HepG2 (cell line): ENCODE data around the gene MYH9. TPM values are rescaled to one million over a fixed set of nuclear protein-coding genes. Genes with fewer than 3 reads are reported as not detected.

Experiments
- AHR ChIP-seq: IDR thresholded peaks from 2 replicates; pipeline ENCODE4 v1.6.1; 2018; ENCODE audit warnings: missing genetic modification reagents, missing compliant biosample characterization
- CREB1 ChIP-seq, 2 experiments: fragments of 450-650 bp in 1 of 2; IDR thresholded peaks; 2 replicates each; pipeline ENCODE4 v1.6.1; 2016 to 2017; ENCODE audit warnings: control low read depth in 1 of 2, mild to moderate bottlenecking in 1 of 2, missing compliant biosample characterization in 1 of 2, missing genetic modification characterization in 1 of 2
- ERF ChIP-seq: IDR thresholded peaks from 2 replicates; pipeline ENCODE4 v1.6.1; 2018; ENCODE audit warnings: missing biosample characterization, missing genetic modification reagents
- HOXA3 ChIP-seq: sonication (generic); formaldehyde crosslinking; IDR thresholded peaks from 2 replicates; pipeline ENCODE4 v1.5.0; 2020; ENCODE audit warnings: missing genetic modification reagents
- MAZ ChIP-seq, 2 experiments: sonication (generic) in 1 of 2; formaldehyde crosslinking in 1 of 2; IDR thresholded peaks; 2 replicates each; pipeline versions ENCODE4 v1.5.0 to v1.6.1; 2012 to 2020; ENCODE audit warnings: low read depth in 2 of 2, mild to moderate bottlenecking in 2 of 2, borderline replicate concordance in 1 of 2, improper control_type of control experiment in 1 of 2, low read length in 1 of 2, missing genetic modification reagents in 1 of 2, moderate library complexity in 1 of 2
- RCOR2 ChIP-seq: IDR thresholded peaks from 2 replicates; pipeline ENCODE4 v1.6.1; 2016; ENCODE audit warnings: missing biosample characterization, missing genetic modification reagents
- SIX1 ChIP-seq: sonication (generic); formaldehyde crosslinking; IDR thresholded peaks from 2 replicates; pipeline ENCODE4 v1.4.0; 2020; ENCODE audit warnings: missing genetic modification reagents, borderline replicate concordance
- SOX5 ChIP-seq: IDR thresholded peaks from 2 replicates; pipeline ENCODE4 v1.6.1; 2016; ENCODE audit warnings: borderline replicate concordance
- SPEN ChIP-seq: sonication (generic); formaldehyde crosslinking; IDR thresholded peaks from 2 replicates; pipeline ENCODE4 v1.5.1; 2020; ENCODE audit warnings: low read depth, mild to moderate bottlenecking, missing genetic modification reagents
- ZBTB7B ChIP-seq: sonication (generic); formaldehyde crosslinking; IDR thresholded peaks from 2 replicates; pipeline ENCODE4 v1.4.0; 2020; ENCODE audit warnings: missing genetic modification reagents
- ZNF614 ChIP-seq: IDR thresholded peaks from 2 replicates; pipeline ENCODE4 v1.6.1; 2018; ENCODE audit warnings: missing biosample characterization, missing genetic modification reagents, inconsistent platforms, borderline replicate concordance
- ZNF788 ChIP-seq: sonication (generic); formaldehyde crosslinking; IDR thresholded peaks from 2 replicates; pipeline ENCODE4 v1.5.0; 2020; ENCODE audit warnings: mild to moderate bottlenecking, missing genetic modification reagents, borderline replicate concordance
- ZNF891 ChIP-seq: sonication (generic); formaldehyde crosslinking; IDR thresholded peaks from 2 replicates; pipeline ENCODE4 v1.5.0; 2020; ENCODE audit warnings: mild to moderate bottlenecking, missing genetic modification reagents
- ZSCAN20 ChIP-seq: sonication (generic); formaldehyde crosslinking; IDR thresholded peaks from 2 replicates; pipeline ENCODE4 v1.4.0; 2020; ENCODE audit warnings: missing genetic modification reagents, mild to moderate bottlenecking, borderline replicate concordance
- polyA plus RNA-seq, 8 experiments: library from polyadenylated mRNA; depleted of rRNA in 3 of 8; stranded (reverse) in 7 of 8; unstranded in 1 of 8; fragments of >200 nt; fragmentation: Illumina TruSeq in 4 of 8; extraction: Trizol in 4 of 8; gene quantifications; 2 replicates each; pipeline versions ENCODE4 v1.2.1 to v1.2.3, GENCODE V29; 2011 to 2016; ENCODE audit warnings: low read depth in 4 of 8, missing spikeins in 1 of 8, mixed read lengths in 1 of 8; ENCODE audit not compliant: insufficient read depth in 1 of 8
- total RNA-seq, 5 experiments: library from RNA; depleted of rRNA; stranded (reverse); fragments of >200 nt; fragmentation: Illumina TruSeq; extraction: Trizol; gene quantifications; 2 replicates each; pipeline ENCODE4 v1.2.3, GENCODE V29; 2016; ENCODE audit warnings: low read depth in 1 of 5
- TF ChIP-seq, protein P1 (sequence below): IDR thresholded peaks from 2 replicates; pipeline ENCODE4 v1.4.0; 2020; ENCODE audit warnings: mild to moderate bottlenecking, missing genetic modification reagents
- TF ChIP-seq, protein P2 (sequence below): sonication (generic); formaldehyde crosslinking; IDR thresholded peaks from 2 replicates; pipeline ENCODE4 v1.5.0; 2020; ENCODE audit warnings: mild to moderate bottlenecking, low read depth, missing genetic modification reagents, borderline replicate concordance
- TF ChIP-seq, protein P3 (sequence below): IDR thresholded peaks from 2 replicates; pipeline ENCODE4 v1.6.1; 2016; ENCODE audit warnings: mild to moderate bottlenecking, missing biosample characterization, missing genetic modification reagents
- TF ChIP-seq, protein P4 (sequence below): sonication (generic); formaldehyde crosslinking; IDR thresholded peaks from 2 replicates; pipeline ENCODE4; 2020; ENCODE audit warnings: missing genetic modification reagents, mild to moderate bottlenecking, borderline replicate concordance

The MYH9 gene
- total and polyA plus RNA-seq, 2 of the 13 experiments (the other 11 are each of a cell fraction or from before 2014, with no cell fraction given): 50.7 to 98.5 TPM

DNA sequence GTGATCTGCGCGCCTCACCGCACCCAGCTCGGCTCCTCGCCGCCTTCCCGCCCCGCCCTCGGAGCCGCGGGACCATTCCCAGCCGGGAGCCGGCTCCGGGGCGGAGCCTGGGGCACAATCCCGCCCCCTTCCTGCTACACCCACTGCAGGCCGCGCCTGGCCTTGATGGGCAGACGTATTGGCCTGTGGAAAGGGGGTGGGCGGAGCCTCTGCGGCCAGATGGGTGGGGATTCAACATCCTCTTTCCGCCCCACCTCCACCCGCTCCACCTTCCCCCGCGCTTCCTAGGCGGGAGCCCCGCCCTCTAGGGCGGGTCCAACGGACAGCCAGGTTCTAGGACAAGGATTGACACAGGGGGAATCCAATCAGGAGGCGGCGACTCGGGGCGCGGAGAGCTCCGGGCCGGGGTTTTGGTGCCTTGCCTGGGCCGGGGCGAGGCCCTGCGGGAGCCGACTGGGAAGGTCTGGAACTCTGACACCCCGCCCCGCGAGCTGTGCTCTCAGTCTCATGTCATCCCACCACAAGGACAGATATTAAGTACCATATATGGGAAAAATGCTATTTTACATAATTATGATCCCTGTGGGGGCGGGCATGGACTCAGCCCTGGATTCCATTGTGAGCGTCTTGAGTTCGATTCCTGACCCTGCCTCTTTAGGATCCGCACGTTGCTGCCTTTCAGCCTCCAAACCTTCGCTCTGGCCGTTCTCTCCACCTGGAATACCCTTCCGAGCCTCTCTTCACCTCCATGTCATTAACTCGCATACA lies at the start of gene MYH9 (continued):
- TF ChIP-seq, protein P1, sequence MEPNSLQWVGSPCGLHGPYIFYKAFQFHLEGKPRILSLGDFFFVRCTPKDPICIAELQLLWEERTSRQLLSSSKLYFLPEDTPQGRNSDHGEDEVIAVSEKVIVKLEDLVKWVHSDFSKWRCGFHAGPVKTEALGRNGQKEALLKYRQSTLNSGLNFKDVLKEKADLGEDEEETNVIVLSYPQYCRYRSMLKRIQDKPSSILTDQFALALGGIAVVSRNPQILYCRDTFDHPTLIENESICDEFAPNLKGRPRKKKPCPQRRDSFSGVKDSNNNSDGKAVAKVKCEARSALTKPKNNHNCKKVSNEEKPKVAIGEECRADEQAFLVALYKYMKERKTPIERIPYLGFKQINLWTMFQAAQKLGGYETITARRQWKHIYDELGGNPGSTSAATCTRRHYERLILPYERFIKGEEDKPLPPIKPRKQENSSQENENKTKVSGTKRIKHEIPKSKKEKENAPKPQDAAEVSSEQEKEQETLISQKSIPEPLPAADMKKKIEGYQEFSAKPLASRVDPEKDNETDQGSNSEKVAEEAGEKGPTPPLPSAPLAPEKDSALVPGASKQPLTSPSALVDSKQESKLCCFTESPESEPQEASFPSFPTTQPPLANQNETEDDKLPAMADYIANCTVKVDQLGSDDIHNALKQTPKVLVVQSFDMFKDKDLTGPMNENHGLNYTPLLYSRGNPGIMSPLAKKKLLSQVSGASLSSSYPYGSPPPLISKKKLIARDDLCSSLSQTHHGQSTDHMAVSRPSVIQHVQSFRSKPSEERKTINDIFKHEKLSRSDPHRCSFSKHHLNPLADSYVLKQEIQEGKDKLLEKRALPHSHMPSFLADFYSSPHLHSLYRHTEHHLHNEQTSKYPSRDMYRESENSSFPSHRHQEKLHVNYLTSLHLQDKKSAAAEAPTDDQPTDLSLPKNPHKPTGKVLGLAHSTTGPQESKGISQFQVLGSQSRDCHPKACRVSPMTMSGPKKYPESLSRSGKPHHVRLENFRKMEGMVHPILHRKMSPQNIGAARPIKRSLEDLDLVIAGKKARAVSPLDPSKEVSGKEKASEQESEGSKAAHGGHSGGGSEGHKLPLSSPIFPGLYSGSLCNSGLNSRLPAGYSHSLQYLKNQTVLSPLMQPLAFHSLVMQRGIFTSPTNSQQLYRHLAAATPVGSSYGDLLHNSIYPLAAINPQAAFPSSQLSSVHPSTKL (CRISPR knock-in tag): peak; percentile 17; the same call in 1 of the 2 replicates
- TF ChIP-seq, protein P2, sequence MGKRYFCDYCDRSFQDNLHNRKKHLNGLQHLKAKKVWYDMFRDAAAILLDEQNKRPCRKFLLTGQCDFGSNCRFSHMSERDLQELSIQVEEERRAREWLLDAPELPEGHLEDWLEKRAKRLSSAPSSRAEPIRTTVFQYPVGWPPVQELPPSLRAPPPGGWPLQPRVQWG (CRISPR knock-in tag): no peak
- TF ChIP-seq ZSCAN20 (CRISPR knock-in tag) (peak; percentile 73; the same call in 1 of the 2 replicates), ERF (CRISPR knock-in tag) (peak; percentile 44; the same call in 1 of the 2 replicates), SIX1 (CRISPR knock-in tag) (0 out of 2 replicates have a peak, but pooled peaks have one; percentile 23), ZNF788 (no peak), MAZ (IDR thresholded peaks at IDR 0.05; ENCODE audit: borderline replicate concordance, low read depth, low read length) (no peak), MAZ (CRISPR knock-in tag; IDR thresholded peaks at IDR 0.05; ENCODE audit: low read depth) (peak; percentile 65; the same call in 1 of the 2 replicates), ZNF614 (CRISPR knock-in tag) (peak; percentile 47; the same call in 1 of the 2 replicates), RCOR2 (CRISPR knock-in tag) (peak; percentile 21; the same call in 1 of the 2 replicates), SOX5 (peak; percentile 45; the same call in 1 of the 2 replicates), ZBTB7B (peak; percentile 69; the same call in 1 of the 2 replicates), CREB1 (IDR thresholded peaks at IDR 0.05) (peak; percentile 64; the same call in 1 of the 2 replicates), CREB1 (CRISPR knock-in tag; IDR thresholded peaks at IDR 0.05) (no peak), HOXA3 (no peak), SPEN (CRISPR knock-in tag) (peak; percentile 78; the same call in 1 of the 2 replicates), AHR (CRISPR knock-in tag) (peak; percentile 52; the same call in 1 of the 2 replicates), ZNF891 (CRISPR knock-in tag) (0 out of 2 replicates have a peak, but pooled peaks have one; percentile 7)
- TF ChIP-seq, protein P3, sequence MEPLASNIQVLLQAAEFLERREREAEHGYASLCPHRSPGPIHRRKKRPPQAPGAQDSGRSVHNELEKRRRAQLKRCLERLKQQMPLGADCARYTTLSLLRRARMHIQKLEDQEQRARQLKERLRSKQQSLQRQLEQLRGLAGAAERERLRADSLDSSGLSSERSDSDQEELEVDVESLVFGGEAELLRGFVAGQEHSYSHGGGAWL (CRISPR knock-in tag): peak; percentile 84
- TF ChIP-seq, protein P4, sequence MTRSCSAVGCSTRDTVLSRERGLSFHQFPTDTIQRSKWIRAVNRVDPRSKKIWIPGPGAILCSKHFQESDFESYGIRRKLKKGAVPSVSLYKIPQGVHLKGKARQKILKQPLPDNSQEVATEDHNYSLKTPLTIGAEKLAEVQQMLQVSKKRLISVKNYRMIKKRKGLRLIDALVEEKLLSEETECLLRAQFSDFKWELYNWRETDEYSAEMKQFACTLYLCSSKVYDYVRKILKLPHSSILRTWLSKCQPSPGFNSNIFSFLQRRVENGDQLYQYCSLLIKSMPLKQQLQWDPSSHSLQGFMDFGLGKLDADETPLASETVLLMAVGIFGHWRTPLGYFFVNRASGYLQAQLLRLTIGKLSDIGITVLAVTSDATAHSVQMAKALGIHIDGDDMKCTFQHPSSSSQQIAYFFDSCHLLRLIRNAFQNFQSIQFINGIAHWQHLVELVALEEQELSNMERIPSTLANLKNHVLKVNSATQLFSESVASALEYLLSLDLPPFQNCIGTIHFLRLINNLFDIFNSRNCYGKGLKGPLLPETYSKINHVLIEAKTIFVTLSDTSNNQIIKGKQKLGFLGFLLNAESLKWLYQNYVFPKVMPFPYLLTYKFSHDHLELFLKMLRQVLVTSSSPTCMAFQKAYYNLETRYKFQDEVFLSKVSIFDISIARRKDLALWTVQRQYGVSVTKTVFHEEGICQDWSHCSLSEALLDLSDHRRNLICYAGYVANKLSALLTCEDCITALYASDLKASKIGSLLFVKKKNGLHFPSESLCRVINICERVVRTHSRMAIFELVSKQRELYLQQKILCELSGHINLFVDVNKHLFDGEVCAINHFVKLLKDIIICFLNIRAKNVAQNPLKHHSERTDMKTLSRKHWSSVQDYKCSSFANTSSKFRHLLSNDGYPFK (CRISPR knock-in tag): peak; percentile 66; the same call in 1 of the 2 replicates
- TF ChIP-seq, all 625 proteins: peak for 138
